BLaER1 (cell line): ENCODE results near the gene RTL10.
A peak's percentile ranks its signal among the peaks of the same experiment; 100 is the strongest.

Experiments
- H3K27ac ChIP-seq: shearing (Covaris generic); formaldehyde crosslinking; 2 replicates; pipeline ENCODE4 v1.8.1; 2022
- H3K27me3 ChIP-seq: shearing (Covaris generic); formaldehyde crosslinking; 2 replicates; pipeline ENCODE4 v1.8.1; 2022
- H3K36me3 ChIP-seq: shearing (Covaris generic); formaldehyde crosslinking; 2 replicates; pipeline ENCODE4 v1.8.1; 2022
- H3K4me1 ChIP-seq: shearing (Covaris generic); formaldehyde crosslinking; 2 replicates; pipeline ENCODE4 v1.8.1; 2022
- H3K4me2 ChIP-seq: shearing (Covaris generic); formaldehyde crosslinking; 2 replicates; pipeline ENCODE4 v1.8.1; 2022
- H3K4me3 ChIP-seq: shearing (Covaris generic); formaldehyde crosslinking; 2 replicates; pipeline ENCODE4 v1.8.1; 2022
- H3K9ac ChIP-seq: shearing (Covaris generic); formaldehyde crosslinking; 2 replicates; pipeline ENCODE4 v1.8.1; 2022
- H3K9me3 ChIP-seq: shearing (Covaris generic); formaldehyde crosslinking; 2 replicates; pipeline ENCODE4 v1.8.1; 2022
- H4K20me1 ChIP-seq: shearing (Covaris generic); formaldehyde crosslinking; 2 replicates; pipeline ENCODE4 v1.8.1; 2022
- Cebpa-rat ChIP-seq: shearing (Covaris generic); IDR thresholded peaks from 2 replicates; pipeline ENCODE4 v1.8.1; 2022

Gene RTL10

GRCh38 chr22:19812910-19813309 is 41.8 kb downstream of the RTL10 start:
- Histone ChIP-seq H3K9ac (no peak overlapping the region), H3K4me1 (peaks cover 56% of the 10 kb centered on the region)

GRCh38 chr22:19811811-19812771 is 42.6 kb downstream of the RTL10 start:
- peaks cover 56% of the 10 kb centered on the region for H3K4me1 ChIP-seq
- no peak overlapping the region for H3K27ac ChIP-seq
- H3K4me2 ChIP-seq, result peak overlapping the region; percentile 28; the same call in 1 of the 2 replicates
- no peaks in the 10 kb centered on the region for H3K9me3 ChIP-seq
- H4K20me1 ChIP-seq, result peaks cover 19% of the 10 kb centered on the region; the same call in 1 of the 2 replicates
- no peak overlapping the region for H3K4me3 ChIP-seq
- no peaks in the 10 kb centered on the region for H3K27me3 ChIP-seq
- H3K36me3 ChIP-seq, result peaks cover 12% of the 10 kb centered on the region; the same call in 1 of the 2 replicates
- no peak for TF ChIP-seq Cebpa-rat
- no peak overlapping the region for H3K9ac ChIP-seq

More at GRCh38 chr22:19812910-19813309, 41.8 kb downstream of the RTL10 start:
- peaks cover 18% of the 10 kb centered on the region; the same call in 1 of the 2 replicates for H4K20me1 ChIP-seq
- peaks cover 12% of the 10 kb centered on the region; the same call in 1 of the 2 replicates for H3K36me3 ChIP-seq
- H3K27me3 ChIP-seq, result no peaks in the 10 kb centered on the region
- TF ChIP-seq Cebpa-rat, result no peak
- peak overlapping the region; percentile 28; the same call in 1 of the 2 replicates for H3K4me2 ChIP-seq
- H3K9me3 ChIP-seq, result no peaks in the 10 kb centered on the region
- no peak overlapping the region for H3K4me3 ChIP-seq
- H3K27ac ChIP-seq, result no peak overlapping the region

- Histone ChIP-seq H3K4me2 (peak overlapping the region; percentile 21; the same call in 1 of the 2 replicates), H4K20me1 (peaks cover 16% of the 10 kb centered on the region; the same call in 1 of the 2 replicates), H3K36me3 (peaks cover 12% of the 10 kb centered on the region; the same call in 1 of the 2 replicates), H3K27ac (no peak overlapping the region), H3K4me1 (peaks cover 56% of the 10 kb centered on the region), H3K9me3 (no peaks in the 10 kb centered on the region), H3K9ac (no peak overlapping the region), H3K27me3 (no peaks in the 10 kb centered on the region), H3K4me3 (no peak overlapping the region)
- TF ChIP-seq Cebpa-rat, result no peak
Observed at GRCh38 chr22:19811211-19811621, 43.5 kb downstream of the RTL10 start.

- peaks cover 12% of the 10 kb centered on the region; the same call in 1 of the 2 replicates for H3K36me3 ChIP-seq
- no peak for TF ChIP-seq Cebpa-rat
- H3K9ac ChIP-seq, result no peak overlapping the region
- no peaks in the 10 kb centered on the region for H3K27me3 ChIP-seq
- H3K27ac ChIP-seq, result no peak overlapping the region
- H3K4me2 ChIP-seq, result peak overlapping the region; percentile 21; the same call in 1 of the 2 replicates
- peaks cover 57% of the 10 kb centered on the region for H3K4me1 ChIP-seq
- peaks cover 16% of the 10 kb centered on the region; the same call in 1 of the 2 replicates for H4K20me1 ChIP-seq
- H3K4me3 ChIP-seq, result no peak overlapping the region
- no peaks in the 10 kb centered on the region for H3K9me3 ChIP-seq
Observed at GRCh38 chr22:19810381-19811201, 44.1 kb downstream of the RTL10 start.

- peaks cover 66% of the 10 kb centered on the region for H3K4me1 ChIP-seq
- no peak overlapping the region for H3K4me3 ChIP-seq
- H3K27me3 ChIP-seq, result no peaks in the 10 kb centered on the region
- H3K27ac ChIP-seq, result no peak overlapping the region
- no peaks in the 10 kb centered on the region for H3K9me3 ChIP-seq
- H3K4me2 ChIP-seq, result no peak overlapping the region
- H3K36me3 ChIP-seq, result peaks cover 12% of the 10 kb centered on the region; the same call in 1 of the 2 replicates
- H3K9ac ChIP-seq, result no peak overlapping the region
- H4K20me1 ChIP-seq, result peaks cover 16% of the 10 kb centered on the region; the same call in 1 of the 2 replicates
- no peak for TF ChIP-seq Cebpa-rat
Observed at GRCh38 chr22:19809741-19810140, 44.9 kb downstream of the RTL10 start.

- Histone ChIP-seq H3K36me3 (peaks cover 12% of the 10 kb centered on the region; the same call in 1 of the 2 replicates), H3K4me2 (peak overlapping the region; percentile 93; the same call in 1 of the 2 replicates), H3K9ac (no peak overlapping the region), H3K4me3 (no peak overlapping the region), H3K27ac (no peak overlapping the region), H3K4me1 (peaks cover 68% of the 10 kb centered on the region), H3K9me3 (no peaks in the 10 kb centered on the region), H3K27me3 (no peaks in the 10 kb centered on the region), H4K20me1 (peaks cover 16% of the 10 kb centered on the region; the same call in 1 of the 2 replicates)
- TF ChIP-seq Cebpa-rat, result no peak
Observed at GRCh38 chr22:19808873-19809478, 45.7 kb downstream of the RTL10 start.

GRCh38 chr22:19807914-19808872 is 46.5 kb downstream of the RTL10 start:
- no peaks in the 10 kb centered on the region for H3K27me3 ChIP-seq
- peaks cover 12% of the 10 kb centered on the region; the same call in 1 of the 2 replicates for H3K36me3 ChIP-seq
- H3K4me3 ChIP-seq, result no peak overlapping the region
- H3K4me2 ChIP-seq, result peak overlapping the region; percentile 93
- no peak overlapping the region for H3K9ac ChIP-seq
- TF ChIP-seq Cebpa-rat, result no peak
- H3K9me3 ChIP-seq, result no peaks in the 10 kb centered on the region
- peaks cover 16% of the 10 kb centered on the region; the same call in 1 of the 2 replicates for H4K20me1 ChIP-seq
- H3K4me1 ChIP-seq, result peaks cover 67% of the 10 kb centered on the region
- peak overlapping the region; percentile 30; the same call in 1 of the 2 replicates for H3K27ac ChIP-seq
